IMR-90 (cell line): ENCODE data around the gene BRMS1. TPM values are rescaled to one million over a fixed set of nuclear protein-coding genes. Genes with fewer than 3 reads are reported as not detected.

ENCODE experiments used
- ATAC-seq: fragments of 200-7000 bp; cut with Tn5 transposase; 2 replicates; pipeline ENCODE4 v1.9.1; 2020; ENCODE audit warnings: low read depth, mild to moderate bottlenecking, moderate library complexity
- BruUV-seq: library from RNA; stranded (reverse); fragments of 400-500 nt; replicated peaks from 2 replicates; lab custom pipeline; 2021; lab: Mats Ljungman, UMichigan
- CTCF ChIA-PET: fragments of 300-600 bp; formaldehyde crosslinking; extraction: SDS; loops from one replicate; lab custom pipeline; 2021; ENCODE audit warnings: antibody characterized with exemption; lab: Yijun Ruan, JAX
- POLR2A ChIA-PET: fragments of 300-600 bp; sonication (Branson Sonifier 250); formaldehyde crosslinking; loops from one replicate; lab custom pipeline; 2022; ENCODE audit warnings: antibody characterized with exemption; ENCODE audit not compliant: unreplicated experiment; lab: Charles Lee
- DNase-seq: peaks from one replicate; pipeline ENCODE4 v3.0.0; 2013
- H2AFZ ChIP-seq: replicated peaks from 2 replicates; pipeline ENCODE3; 2013; ENCODE audit warnings: low read length, mild to moderate bottlenecking; ENCODE audit not compliant: poor library complexity
- H2AK5ac ChIP-seq: 2 replicates; pipeline ENCODE4 v1.6.1; 2013; ENCODE audit warnings: low read depth, low read length, inconsistent platforms
- H2AK9ac ChIP-seq: replicated peaks from 2 replicates; pipeline ENCODE3; 2013; ENCODE audit warnings: mild to moderate bottlenecking, low read depth, low read length, moderate library complexity; ENCODE audit not compliant: poor library complexity
- H2BK120ac ChIP-seq: 2 replicates; pipeline ENCODE4 v1.6.1; 2013; ENCODE audit warnings: low read depth, low read length, inconsistent platforms
- H2BK15ac ChIP-seq: 3 replicates; pipeline ENCODE4 v1.6.1; 2013; ENCODE audit warnings: low read depth, low read length, inconsistent platforms
- H2BK20ac ChIP-seq: 2 replicates; pipeline ENCODE4 v1.6.1; 2013; ENCODE audit warnings: low read depth, mild to moderate bottlenecking, inconsistent platforms, low read length, moderate library complexity
- H2BK5ac ChIP-seq: 2 replicates; pipeline ENCODE4 v1.6.1; 2013; ENCODE audit warnings: mild to moderate bottlenecking, low read depth, low read length, inconsistent platforms; ENCODE audit not compliant: poor library complexity, severe bottlenecking
- H3K14ac ChIP-seq: replicated peaks from 2 replicates; pipeline ENCODE4 v1.6.1; 2013; ENCODE audit warnings: low read depth, low read length, inconsistent platforms
- H3K18ac ChIP-seq: 2 replicates; pipeline ENCODE4 v1.6.1; 2013; ENCODE audit warnings: low read depth, low read length, control low read depth
- H3K23ac ChIP-seq: 2 replicates; pipeline ENCODE4 v1.6.1; 2013; ENCODE audit warnings: low read depth, low read length, inconsistent platforms
- H3K27ac ChIP-seq: 2 replicates; pipeline ENCODE4 v1.5.1; 2013; ENCODE audit warnings: mild to moderate bottlenecking, control low read depth, low read length; ENCODE audit not compliant: insufficient read depth
- H3K27me3 ChIP-seq: 2 replicates; pipeline ENCODE4 v1.6.1; 2013; ENCODE audit warnings: low read length; ENCODE audit not compliant: control insufficient read depth, insufficient read depth
- H3K36me3 ChIP-seq: 2 replicates; pipeline ENCODE4 v1.6.1; 2013; ENCODE audit warnings: low read length, mixed read lengths; ENCODE audit not compliant: control insufficient read depth, insufficient read depth
- H3K4ac ChIP-seq: 2 replicates; pipeline ENCODE4 v1.6.1; 2013; ENCODE audit warnings: low read depth, low read length, inconsistent platforms
- H3K4me1 ChIP-seq: 2 replicates; pipeline ENCODE4 v1.6.1; 2013; ENCODE audit warnings: low read length, mixed read lengths; ENCODE audit not compliant: control insufficient read depth, insufficient read depth
- H3K4me2 ChIP-seq: 2 replicates; pipeline ENCODE4 v1.6.1; 2013; ENCODE audit warnings: low read depth, mild to moderate bottlenecking, control low read depth, low read length, moderate library complexity
- H3K4me3 ChIP-seq: 2 replicates; pipeline ENCODE4 v1.5.1; 2013; ENCODE audit warnings: low read depth, mild to moderate bottlenecking, control low read depth, low read length, moderate library complexity; ENCODE audit not compliant: insufficient read depth
- H3K56ac ChIP-seq: 2 replicates; pipeline ENCODE4 v1.6.1; 2013; ENCODE audit warnings: low read length, inconsistent platforms; ENCODE audit not compliant: insufficient read depth; ENCODE audit errors: extremely low read depth
- H3K79me1 ChIP-seq, 2 experiments: 2 replicates each; pipeline ENCODE4 v1.6.1; 2013; ENCODE audit warnings: low read length in 2 of 2, inconsistent platforms in 1 of 2, low read depth in 1 of 2
- H3K9ac ChIP-seq: 2 replicates; pipeline ENCODE4 v1.6.1; 2013; ENCODE audit warnings: low read depth, low read length, control low read depth
- H3K9me1 ChIP-seq: 2 replicates; pipeline ENCODE4 v1.6.1; 2013; ENCODE audit warnings: low read length, inconsistent platforms; ENCODE audit not compliant: insufficient read depth
- H3K9me3 ChIP-seq: 2 replicates; pipeline ENCODE4 v1.6.1; 2013; ENCODE audit warnings: low read length; ENCODE audit not compliant: control insufficient read depth, insufficient read depth
- H4K20me1 ChIP-seq: 2 replicates; pipeline ENCODE4 v1.6.1; 2013; ENCODE audit warnings: low read length, inconsistent platforms; ENCODE audit not compliant: insufficient read depth
- H4K5ac ChIP-seq: 2 replicates; pipeline ENCODE4 v1.6.1; 2013; ENCODE audit warnings: mild to moderate bottlenecking, low read depth, low read length, control low read depth
- H4K8ac ChIP-seq, 2 experiments: 2 replicates each; pipeline ENCODE4 v1.6.1; 2013; ENCODE audit warnings: low read depth in 2 of 2, low read length in 2 of 2, control low read depth in 1 of 2, inconsistent platforms in 1 of 2
- H4K91ac ChIP-seq: 2 replicates; pipeline ENCODE4 v1.6.1; 2013; ENCODE audit warnings: low read depth, low read length, inconsistent platforms; ENCODE audit not compliant: insufficient read depth
- CEBPB ChIP-seq: IDR thresholded peaks from 2 replicates; pipeline ENCODE4 v1.6.1; 2012; ENCODE audit warnings: low read depth, low read length, improper control_type of control experiment
- FOS ChIP-seq: fragments of 150-350 bp; IDR thresholded peaks from 2 replicates; pipeline ENCODE4 v1.6.1; 2016; ENCODE audit warnings: low read depth, low read length
- MAZ ChIP-seq: IDR thresholded peaks from 2 replicates; pipeline ENCODE4 v1.6.1; 2012; ENCODE audit warnings: low read depth, mild to moderate bottlenecking, low read length, improper control_type of control experiment, moderate library complexity, borderline replicate concordance
- MXI1 ChIP-seq: IDR thresholded peaks from 2 replicates; pipeline ENCODE4 v1.6.1; 2012; ENCODE audit warnings: low read depth, mild to moderate bottlenecking, low read length, moderate library complexity, borderline replicate concordance
- POLR2A ChIP-seq: IDR thresholded peaks from 2 replicates; pipeline ENCODE4 v1.6.1; 2012; ENCODE audit warnings: mild to moderate bottlenecking, low read depth, low read length
- WGBS, 2 experiments: methylation state at CpG; one replicate each; pipeline versions ENCODE4 v1.1.5 to v1.1.7; 2013; ENCODE audit warnings: missing lambda C conversion rate in 2 of 2; ENCODE audit not compliant: insufficient read length in 1 of 2; ENCODE audit errors: extremely low coverage in 2 of 2; 5-methylcytosine and 5-hydroxymethylcytosine counted together
- dilution Hi-C: fragments of 300-500 bp; cut with HindIII; formaldehyde crosslinking; loops from one replicate; pipeline ENCODE4 v1.14.3; 2018; ENCODE audit warnings: low sequenced_read_pairs; ENCODE audit not compliant: unreplicated experiment
- in situ Hi-C: fragments of 300-500 bp; cut with MboI; formaldehyde crosslinking; loops from 3 replicates; pipeline ENCODE4 v1.14.3; 2019; ENCODE audit warnings: low sequenced_read_pairs, inconsistent platforms, mixed read lengths
- intact Hi-C: fragments of 100-400 bp; cut with micrococcal nuclease; formaldehyde crosslinking; loops from 2 replicates; pipeline ENCODE4 v1.10.0; 2022
- polyA plus RNA-seq, 3 experiments: library from polyadenylated mRNA; depleted of rRNA; stranded (reverse); fragments of >200 nt; gene quantifications; 2 replicates each; pipeline ENCODE4 v1.2.3, GENCODE V29; 2012; ENCODE audit warnings: low replicate concordance in 1 of 3
- total RNA-seq: library from RNA; depleted of rRNA; stranded (reverse); fragments of >200 nt; gene quantifications from 2 replicates; pipeline ENCODE4 v1.2.3, GENCODE V29; 2012
- TF ChIP-seq, protein P1 (sequence below): fragments of 150-350 bp; IDR thresholded peaks from 2 replicates; pipeline ENCODE4 v1.6.1; 2017; ENCODE audit warnings: mild to moderate bottlenecking, antibody characterized with exemption, low read length, low read depth

BRMS1 gene
- total and polyA plus RNA-seq, 2 of the 4 experiments (the other 2 are of a cell fraction), result 48.3 to 57.9 TPM

DNA sequence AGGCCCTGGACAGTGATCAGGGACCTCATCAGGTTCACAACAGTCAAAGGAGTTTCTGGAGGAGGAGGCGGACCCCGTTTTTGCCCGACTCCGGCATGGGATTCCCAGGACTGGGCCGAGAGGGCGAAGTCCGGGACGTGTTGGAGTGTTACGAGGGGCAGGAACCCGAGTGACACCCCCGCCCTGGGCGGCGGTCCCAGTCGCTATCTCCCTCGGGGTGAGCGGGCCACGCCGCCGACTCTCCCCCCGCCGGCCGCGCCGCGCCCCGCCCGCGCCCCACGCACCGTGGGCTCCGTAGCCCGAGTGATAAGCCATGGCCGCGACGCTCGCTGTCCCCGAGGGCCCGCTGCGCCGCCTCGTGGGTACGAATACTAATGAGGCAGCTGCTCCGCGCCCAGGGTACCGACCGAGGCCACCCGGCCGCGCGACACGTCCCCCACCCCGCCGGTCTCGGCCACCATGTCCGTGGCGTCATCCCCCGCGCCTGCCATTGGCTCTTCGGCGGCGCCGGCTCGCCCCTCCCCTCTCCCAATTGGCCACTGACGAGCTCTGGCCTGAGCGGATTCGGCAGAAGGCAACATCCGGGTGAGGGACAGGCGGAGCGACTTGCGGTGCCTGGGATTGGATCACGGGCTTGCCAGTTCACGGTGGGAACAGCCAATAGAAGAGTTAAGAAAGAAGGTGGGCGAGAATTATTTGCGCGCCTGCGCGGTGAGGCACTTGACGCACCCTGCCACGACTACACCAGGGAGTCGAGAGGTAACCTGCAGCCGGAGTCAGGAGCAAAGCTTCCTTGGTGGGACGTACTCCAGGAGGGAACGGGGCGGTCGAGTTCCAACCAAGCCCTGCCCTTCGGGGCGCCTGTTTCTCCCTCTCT is 56.0 kb downstream of the BRMS1 start, which contains the start of gene YIF1A:
YIF1A (minus strand) TSS at position 473 of the 877 bp plus-strand sequence; CDS start at position 315, 158 bp downstream.
- 0% methylated on average over 50 of the region's 87 CpGs; no CpG with 5 or more reads in 1 of the 2 experiments for WGBS, 2 experiments
- H2BK5ac ChIP-seq, result peak within 1 kb of the TSS; percentile 93
- peak within 1 kb of the TSS; percentile 93 to 98 for H4K8ac ChIP-seq
- dilution Hi-C loops, result no loop called here
- CTCF ChIA-PET, result interaction anchor here (0.6 to 1.0 kb wide), 2 partner anchors 28 to 810 kb away, joined by 3 read pairs; no protein-coding TSS in a partner anchor
- H2AK5ac ChIP-seq, result peak within 1 kb of the TSS; percentile 90
- peak within 1 kb of the TSS; percentile 99 for H2AK9ac ChIP-seq
- H3K36me3 ChIP-seq, result peaks cover 16% of the 10 kb centered on the region; the same call in 1 of the 2 replicates
- peak within 1 kb of the TSS; percentile 99 for H3K14ac ChIP-seq
- POLR2A ChIA-PET, result interaction anchor here (0.6 to 1.2 kb wide), 7 partner anchors 8 to 236 kb away, joined by 3 to 16 read pairs (median 3); partner anchors contain the start of gene CD248
- peak within 1 kb of the TSS; percentile 98 for H3K4ac ChIP-seq
- peaks cover 15% of the 10 kb centered on the region for H4K20me1 ChIP-seq
- in situ Hi-C loops, result no loop called here
- BruUV-seq, result no TSS peak
- intact Hi-C loops, result loop anchor here (1.0 to 2.0 kb wide), 2 partner anchors 39 to 66 kb away; no protein-coding TSS in a partner anchor
- peak within 1 kb of the TSS; percentile 90 for H3K56ac ChIP-seq
- H3K9me3 ChIP-seq, result no peaks in the 10 kb centered on the region
- H2AFZ ChIP-seq, result peak within 1 kb of the TSS; percentile 98
- H3K27me3 ChIP-seq, result peaks cover 29% of the 10 kb centered on the region
- TF ChIP-seq, protein P1, sequence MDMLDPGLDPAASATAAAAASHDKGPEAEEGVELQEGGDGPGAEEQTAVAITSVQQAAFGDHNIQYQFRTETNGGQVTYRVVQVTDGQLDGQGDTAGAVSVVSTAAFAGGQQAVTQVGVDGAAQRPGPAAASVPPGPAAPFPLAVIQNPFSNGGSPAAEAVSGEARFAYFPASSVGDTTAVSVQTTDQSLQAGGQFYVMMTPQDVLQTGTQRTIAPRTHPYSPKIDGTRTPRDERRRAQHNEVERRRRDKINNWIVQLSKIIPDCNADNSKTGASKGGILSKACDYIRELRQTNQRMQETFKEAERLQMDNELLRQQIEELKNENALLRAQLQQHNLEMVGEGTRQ, result no peak; the same call in 1 of the 2 replicates
- TF ChIP-seq CEBPB (0 out of 2 replicates have a peak, but pooled peaks have one; percentile 8), MAZ (peak; percentile 76; the same call in 1 of the 2 replicates), POLR2A (peak; percentile 97), MXI1 (0 out of 2 replicates have a peak, but pooled peaks have one; percentile 36), FOS (peak; percentile 41; the same call in 1 of the 2 replicates)
- peak within 1 kb of the TSS; percentile 98 for H3K4me2 ChIP-seq
- H3K4me1 ChIP-seq, result peaks cover 11% of the 10 kb centered on the region
- peak within 1 kb of the TSS; percentile 92 for H4K5ac ChIP-seq
- DNase-seq (peak; percentile 100), ATAC-seq (peak; percentile 95)
- H3K27ac ChIP-seq, result peak within 1 kb of the TSS; percentile 86
- H3K79me1 ChIP-seq, result peaks cover 15 to 40% of the 10 kb centered on the region in 2 experiments; a peak in 3 of 4 replicates
- peak within 1 kb of the TSS; percentile 38 for H3K18ac ChIP-seq
- no peak within 1 kb of the TSS; the same call in 2 of the 3 replicates for H2BK15ac ChIP-seq
- H2BK120ac ChIP-seq, result peak within 1 kb of the TSS; percentile 43
- no peak within 1 kb of the TSS; the same call in 1 of the 2 replicates for H2BK20ac ChIP-seq
- H3K23ac ChIP-seq, result peak within 1 kb of the TSS; percentile 91
- H4K91ac ChIP-seq, result peak within 1 kb of the TSS; percentile 95
- peak within 1 kb of the TSS; percentile 69 for H3K4me3 ChIP-seq
- peaks cover 17% of the 10 kb centered on the region for H3K9me1 ChIP-seq
- H3K9ac ChIP-seq, result peak within 1 kb of the TSS; percentile 99
